ENCODE data around the gene ATOX1.
"Not testable (repeated sequence)": the region's sequence is repeated elsewhere in the genome, so short reads cannot be mapped to it uniquely, and the experiment has no call there.

Gene ATOX1, protein sequence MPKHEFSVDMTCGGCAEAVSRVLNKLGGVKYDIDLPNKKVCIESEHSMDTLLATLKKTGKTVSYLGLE
- 12.6 to 14.4 reads per million in 2 donors for total RNA-seq

GRCh38 chr5:151758430-151759241 lies at the start of gene ATOX1:
Gene ATOX1 (minus strand): TSS chr5:151758631. CDS start chr5:151758551, 80 bp downstream.
- peak; percentile 86 for DNase-seq

GRCh38 chr5:151805414-151806223 lies 47.2 kb upstream of the ATOX1 start:
- DNase-seq, result no peak

DNA sequence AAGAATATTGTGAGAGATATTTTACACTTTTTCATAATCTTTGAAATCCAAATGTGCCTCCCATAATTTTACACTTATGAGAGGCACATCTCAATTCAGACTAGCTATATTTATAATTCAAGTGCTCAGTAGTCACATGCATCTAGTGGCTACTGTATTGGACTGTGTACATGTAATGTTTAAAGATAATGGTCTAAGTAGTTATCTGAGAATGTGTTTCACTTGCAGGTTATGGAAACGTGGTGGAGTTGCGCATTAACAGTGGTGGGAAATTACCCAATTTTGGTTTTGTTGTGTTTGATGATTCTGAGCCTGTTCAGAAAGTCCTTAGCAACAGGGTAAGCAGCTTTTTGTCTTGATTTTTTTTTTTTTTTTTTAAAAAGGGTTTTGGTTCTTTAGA lies 42.1 kb upstream of the ATOX1 start:
- no peak for DNase-seq

DNA sequence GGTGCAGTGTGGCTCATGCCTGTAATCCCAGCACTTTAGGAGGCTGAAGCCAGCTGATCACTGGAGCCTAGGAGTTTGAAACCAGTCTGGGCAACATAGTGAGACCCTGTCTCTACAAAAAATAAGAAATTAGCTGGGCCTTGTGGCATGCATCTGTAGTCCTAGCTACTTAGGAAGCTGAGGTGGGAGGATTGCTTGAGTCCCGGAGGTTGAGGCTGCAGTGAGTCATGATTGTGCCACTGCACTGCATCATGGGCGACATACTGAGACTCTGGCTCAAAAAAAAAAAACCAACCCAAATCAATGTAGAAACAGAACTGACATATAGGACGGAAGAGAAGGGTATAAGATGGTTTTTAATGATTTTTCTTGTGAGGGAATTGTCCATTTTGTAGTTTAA lies 41.0 kb upstream of the ATOX1 start:
- no peak for DNase-seq

GRCh38 chr5:151798674-151799073 lies 40.2 kb upstream of the ATOX1 start:
- no peak for DNase-seq

DNA sequence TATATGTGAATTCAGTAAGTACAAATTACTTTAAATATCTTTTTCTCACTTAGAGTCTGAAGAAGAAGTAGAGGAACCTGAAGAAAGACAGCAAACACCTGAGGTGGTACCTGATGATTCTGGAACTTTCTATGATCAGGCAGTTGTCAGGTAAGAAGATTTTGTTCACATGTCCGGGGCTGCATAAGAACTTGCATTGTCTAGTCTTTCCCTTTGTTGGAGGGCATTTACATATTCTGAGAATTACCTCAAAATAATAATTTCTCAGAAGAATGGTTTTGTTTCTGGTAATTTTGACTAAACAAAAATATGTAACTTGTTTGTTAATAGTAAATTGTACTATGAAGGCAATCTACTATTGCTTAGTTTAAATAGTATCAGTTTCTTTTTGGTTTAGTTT lies 37.0 kb upstream of the ATOX1 start:
- no peak for DNase-seq

DNA sequence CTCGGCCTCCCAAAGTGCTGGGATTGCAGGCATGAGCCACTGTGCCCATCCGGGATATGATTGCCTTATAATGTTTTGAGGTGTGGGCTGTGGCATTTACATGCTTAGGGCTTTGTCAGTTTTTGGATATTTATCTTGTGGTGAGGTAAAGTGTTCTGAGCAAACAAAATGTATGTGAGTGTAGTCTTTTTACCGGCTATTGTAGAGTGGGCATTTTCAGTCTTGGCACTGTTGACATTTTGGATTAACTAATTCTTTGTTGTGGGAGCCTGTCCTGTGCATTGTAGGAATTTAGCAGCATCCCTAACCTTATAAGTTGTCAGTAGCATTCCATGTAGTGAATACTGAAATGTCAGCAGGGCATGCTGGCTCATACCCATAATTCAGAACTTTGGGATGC lies 34.9 kb upstream of the ATOX1 start:
- DNase-seq, result no peak

GRCh38 chr5:151787817-151788216 lies 29.4 kb upstream of the ATOX1 start:
- no peak for DNase-seq

GRCh38 chr5:151786468-151786867 lies 28.0 kb upstream of the ATOX1 start:
- DNase-seq, result no peak

GRCh38 chr5:151784141-151784540 lies 25.7 kb upstream of the ATOX1 start:
- DNase-seq, result no peak

- not testable (repeated sequence) for DNase-seq
Measured at GRCh38 chr5:151783664-151784063, 25.2 kb upstream of the ATOX1 start.

DNA sequence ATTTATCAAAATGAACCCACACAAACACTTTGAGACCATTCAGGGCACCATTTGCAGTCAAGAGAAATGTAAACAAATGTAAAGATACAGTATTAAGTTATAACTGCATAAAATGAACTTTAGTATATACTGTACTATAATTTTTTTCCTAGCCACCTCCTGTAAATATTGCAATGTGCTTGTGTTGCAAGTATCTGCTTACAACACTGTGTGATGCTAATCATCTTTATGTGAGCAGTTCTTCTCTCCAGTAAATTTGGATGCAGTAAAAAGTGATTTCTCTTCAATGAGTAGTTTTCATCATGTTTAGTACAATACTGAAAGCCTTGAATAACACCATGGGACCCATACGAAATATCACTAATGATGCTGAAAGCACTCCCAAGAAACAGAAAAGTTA lies 22.8 kb upstream of the ATOX1 start:
- no peak for DNase-seq

GRCh38 chr5:151780348-151780747 lies 21.9 kb upstream of the ATOX1 start:
- DNase-seq, result no peak

GRCh38 chr5:151779531-151780125 lies 21.2 kb upstream of the ATOX1 start:
- no peak for DNase-seq

- no peak for DNase-seq
Measured at GRCh38 chr5:151775025-151775606, 16.7 kb upstream of the ATOX1 start.

GRCh38 chr5:151773951-151774350 lies 15.5 kb upstream of the ATOX1 start:
- no peak for DNase-seq

GRCh38 chr5:151772846-151773561 lies 14.6 kb upstream of the ATOX1 start:
- no peak for DNase-seq

GRCh38 chr5:151772029-151772845 lies 13.8 kb upstream of the ATOX1 start:
- DNase-seq, result peak; percentile 18

GRCh38 chr5:151771259-151772028 lies 13.0 kb upstream of the ATOX1 start, which contains the start of gene G3BP1:
Gene G3BP1 (plus strand): TSS chr5:151771954. CDS start chr5:151786621, 14,667 bp downstream.
- DNase-seq, result peak; percentile 88

Measured in activated gamma-delta T cell (primary cell).